ENCODE data around the gene TBC1D16.

Gene TBC1D16

GRCh38 chr17:79948945-79949655, 86.6 kb downstream of the TBC1D16 start:
- DNase-seq: no peak

GRCh38 chr17:79948406-79948944, 87.2 kb downstream of the TBC1D16 start:
- DNase-seq: no peak

GRCh38 chr17:79947351-79948031, 88.2 kb downstream of the TBC1D16 start:
- no peak for DNase-seq

GRCh38 chr17:79946352-79947231, 89.1 kb downstream of the TBC1D16 start:
- DNase-seq: no peak

- DNase-seq: no peak
These were observed 89.9 kb downstream of the TBC1D16 start for GRCh38 chr17:79945591-79946255.

GRCh38 chr17:79944821-79945391, 90.8 kb downstream of the TBC1D16 start:
- no peak for DNase-seq

- DNase-seq: no peak
These were observed 91.3 kb downstream of the TBC1D16 start for GRCh38 chr17:79944251-79944812.

- no peak for DNase-seq
These were observed 92.1 kb downstream of the TBC1D16 start for GRCh38 chr17:79943347-79944241.

- DNase-seq: no peak
These were observed 92.9 kb downstream of the TBC1D16 start for GRCh38 chr17:79942591-79943346.

- DNase-seq: no peak
These were observed 93.7 kb downstream of the TBC1D16 start for GRCh38 chr17:79942011-79942405.

GRCh38 chr17:79941088-79942010, 94.3 kb downstream of the TBC1D16 start:
- no peak for DNase-seq

- no peak for DNase-seq
These were observed 95.1 kb downstream of the TBC1D16 start for GRCh38 chr17:79940459-79941087.

GRCh38 chr17:79939755-79940458, 95.8 kb downstream of the TBC1D16 start:
- DNase-seq: no peak

GRCh38 chr17:79939094-79939435, 96.6 kb downstream of the TBC1D16 start:
- DNase-seq: no peak

GRCh38 chr17:79938336-79939093, 97.2 kb downstream of the TBC1D16 start:
- DNase-seq: no peak

GRCh38 chr17:79937391-79938335, 98.0 kb downstream of the TBC1D16 start:
- DNase-seq: no peak

Data from NCI-H1092 (cell line).